HG02852 (cell line): ENCODE results near the gene MAG.

Source experiments
- ATAC-seq: cut with Tn5 transposase; IDR thresholded peaks from one replicate; pipeline ENCODE4 v1.9.1; 2021; ENCODE audit warnings: mild to moderate bottlenecking, moderate library complexity; ENCODE audit not compliant: unreplicated experiment

MAG gene

GRCh38 chr19:35314031-35314430 is 22.1 kb downstream of the MAG start:
- no peak for ATAC-seq

GRCh38 chr19:35314858-35315470 is 23.0 kb downstream of the MAG start:
- no peak for ATAC-seq

- ATAC-seq: no peak
These were observed 23.9 kb downstream of the MAG start for GRCh38 chr19:35315883-35316282.

GRCh38 chr19:35316560-35316959 is 24.6 kb downstream of the MAG start:
- no peak for ATAC-seq

GRCh38 chr19:35317464-35318043 is 25.6 kb downstream of the MAG start:
- no peak for ATAC-seq

GRCh38 chr19:35318679-35319448 is 26.9 kb downstream of the MAG start:
- ATAC-seq: no peak

- ATAC-seq: no peak
These were observed 28.2 kb downstream of the MAG start for GRCh38 chr19:35320065-35320713.

GRCh38 chr19:35321291-35321690 is 29.3 kb downstream of the MAG start:
- ATAC-seq: no peak

- no peak for ATAC-seq
These were observed 30.1 kb downstream of the MAG start for GRCh38 chr19:35322014-35322413.

GRCh38 chr19:35327642-35328041 is 35.7 kb downstream of the MAG start:
- no peak for ATAC-seq

GRCh38 chr19:35328851-35329285 is 36.9 kb downstream of the MAG start, which contains the start of gene CD22:
Gene CD22 (plus strand): TSS chr19:35329187. CDS start chr19:35332041, 2,854 bp downstream.
- ATAC-seq: no peak

- ATAC-seq: no peak
These were observed 37.4 kb downstream of the MAG start for GRCh38 chr19:35329323-35329722.

- ATAC-seq: peak; percentile 39
These were observed 38.5 kb downstream of the MAG start for GRCh38 chr19:35330475-35330874.

GRCh38 chr19:35331551-35332214 is 39.7 kb downstream of the MAG start:
- no peak for ATAC-seq

- no peak for ATAC-seq
These were observed 40.9 kb downstream of the MAG start for GRCh38 chr19:35332817-35333216.

- ATAC-seq: no peak
These were observed 42.3 kb downstream of the MAG start for GRCh38 chr19:35334144-35334753.

GRCh38 chr19:35336166-35336955 is 44.4 kb downstream of the MAG start:
- ATAC-seq: no peak

- no peak for ATAC-seq
These were observed 45.4 kb downstream of the MAG start for GRCh38 chr19:35337097-35337983.

GRCh38 chr19:35337984-35338296 is 46.0 kb downstream of the MAG start:
- ATAC-seq: no peak
